Vagina (tissue), 2 donors: ENCODE measurements around the gene MEF2C. TPM values are rescaled to one million over a fixed set of nuclear protein-coding genes. Genes with fewer than 3 reads are reported as not detected.

ENCODE experiments used
- DNase-seq, 2 donors: peaks; one replicate each; pipeline ENCODE4 v3.0.0-alpha.2; 2017; ENCODE audit errors: extremely low spot score in 2 of 2
- H3K27ac ChIP-seq: fragments of 200-600 bp; sonication (generic); one replicate; pipeline ENCODE4 v1.5.1; 2019
- H3K27me3 ChIP-seq: fragments of 200-600 bp; sonication (generic); one replicate; pipeline ENCODE4 v1.5.1; 2019
- H3K36me3 ChIP-seq, 2 donors: fragments of 200-600 bp; sonication (generic); one replicate each; pipeline ENCODE4 v1.5.1; 2017 to 2019
- H3K4me1 ChIP-seq: fragments of 200-600 bp; sonication (generic); one replicate; pipeline ENCODE4 v1.5.1; 2019
- H3K4me3 ChIP-seq, 2 donors: fragments of 200-600 bp; sonication (generic); 1 replicate in 1 of 2; 2 replicates in 1 of 2; pipeline ENCODE4 v1.5.1; 2016 to 2019
- H3K9me3 ChIP-seq: fragments of 200-600 bp; sonication (generic); one replicate; pipeline ENCODE4 v1.5.1; 2019
- CTCF ChIP-seq, 3 experiments: fragments of 450-650 bp in 2 of 3; fragments of 200-600 bp in 1 of 3; sonication (generic) in 1 of 3; IDR thresholded peaks; one replicate each; pipeline ENCODE4 v1.5.1; 2017 to 2019; ENCODE audit warnings: antibody characterized with exemption in 3 of 3, mild to moderate bottlenecking in 2 of 3, moderate library complexity in 2 of 3
- POLR2A ChIP-seq, 2 donors: fragments of 450-650 bp; IDR thresholded peaks; one replicate each; pipeline ENCODE4 v1.6.1; 2017; ENCODE audit warnings: antibody characterized with exemption in 2 of 2, mild to moderate bottlenecking in 2 of 2, moderate library complexity in 2 of 2
- POLR2AphosphoS5 ChIP-seq, 2 donors: sonication (generic); formaldehyde crosslinking; IDR thresholded peaks; one replicate each; pipeline ENCODE4 v1.9.0; 2017; ENCODE audit warnings: antibody characterized with exemption in 2 of 2, mild to moderate bottlenecking in 2 of 2, low read depth in 1 of 2; ENCODE audit not compliant: insufficient read depth in 1 of 2
- intact Hi-C: fragments of 100-400 bp; cut with DNase I; formaldehyde crosslinking; loops from one replicate; pipeline ENCODE4 v1.15.1; 2023
- total RNA-seq: library from RNA; depleted of rRNA; stranded (reverse); fragments of >200 nt; gene quantifications from one replicate; pipeline ENCODE4 v1.2.3, GENCODE V29; 2016

The MEF2C gene
- total RNA-seq, 1 donor from 2014 or later: 22.3 TPM

- no peak for DNase-seq
- no peak overlapping the region for H3K27ac ChIP-seq
- intact Hi-C loops: loop anchor here (10.0 kb wide), 1 partner anchor 1461 kb away; no protein-coding TSS in a partner anchor
- H3K4me3 ChIP-seq: no peak overlapping the region
- H3K9me3 ChIP-seq: no peaks in the 10 kb centered on the region
- H3K36me3 ChIP-seq: no peaks in the 10 kb centered on the region
- H3K27me3 ChIP-seq: no peaks in the 10 kb centered on the region
- H3K4me1 ChIP-seq: no peaks in the 10 kb centered on the region
- TF ChIP-seq POLR2A (IDR thresholded peaks at IDR 0.05) (no peak), CTCF (IDR thresholded peaks at IDR 0.05) (no peak), POLR2AphosphoS5 (IDR thresholded peaks at IDR 0.05; ENCODE audit: insufficient read depth in 1 of 2, low read depth in 1 of 2) (no peak)
Measured at GRCh38 chr5:88724201-88724600, 158.8 kb downstream of the MEF2C start.

- no peaks in the 10 kb centered on the region for H3K27me3 ChIP-seq
- no peak overlapping the region for H3K4me3 ChIP-seq
- TF ChIP-seq POLR2A (IDR thresholded peaks at IDR 0.05) (no peak), POLR2AphosphoS5 (IDR thresholded peaks at IDR 0.05; ENCODE audit: insufficient read depth in 1 of 2, low read depth in 1 of 2) (no peak), CTCF (IDR thresholded peaks at IDR 0.05) (no peak)
- H3K27ac ChIP-seq: no peak overlapping the region
- no peak for DNase-seq
- no peaks in the 10 kb centered on the region for H3K4me1 ChIP-seq
- intact Hi-C loops: loop anchor here (10.0 kb wide), 1 partner anchor 1462 kb away; no protein-coding TSS in a partner anchor
- H3K36me3 ChIP-seq: no peaks in the 10 kb centered on the region
- H3K9me3 ChIP-seq: no peaks in the 10 kb centered on the region
Measured at GRCh38 chr5:88722546-88723073, 160.4 kb downstream of the MEF2C start.

GRCh38 chr5:88719434-88719833 is 163.6 kb downstream of the MEF2C start:
- H3K4me3 ChIP-seq: no peak overlapping the region
- H3K27ac ChIP-seq: no peak overlapping the region
- no peak for DNase-seq
- H3K4me1 ChIP-seq: no peaks in the 10 kb centered on the region
- no peaks in the 10 kb centered on the region for H3K27me3 ChIP-seq
- intact Hi-C loops: no loop called here
- H3K36me3 ChIP-seq: no peaks in the 10 kb centered on the region
- no peaks in the 10 kb centered on the region for H3K9me3 ChIP-seq
- TF ChIP-seq POLR2A (IDR thresholded peaks at IDR 0.05) (no peak), POLR2AphosphoS5 (IDR thresholded peaks at IDR 0.05; ENCODE audit: insufficient read depth in 1 of 2, low read depth in 1 of 2) (no peak), CTCF (IDR thresholded peaks at IDR 0.05) (no peak)

GRCh38 chr5:88718736-88719135 is 164.2 kb downstream of the MEF2C start:
- no peaks in the 10 kb centered on the region for H3K36me3 ChIP-seq

More at GRCh38 chr5:88718736-88719135, 164.2 kb downstream of the MEF2C start:
- H3K27me3 ChIP-seq: no peaks in the 10 kb centered on the region
- DNase-seq: no peak
- no peaks in the 10 kb centered on the region for H3K9me3 ChIP-seq
- H3K4me3 ChIP-seq: no peak overlapping the region
- intact Hi-C loops: no loop called here
- no peaks in the 10 kb centered on the region for H3K4me1 ChIP-seq
- TF ChIP-seq CTCF (IDR thresholded peaks at IDR 0.05) (no peak), POLR2AphosphoS5 (IDR thresholded peaks at IDR 0.05; ENCODE audit: insufficient read depth in 1 of 2, low read depth in 1 of 2) (no peak), POLR2A (IDR thresholded peaks at IDR 0.05) (no peak)
- H3K27ac ChIP-seq: no peak overlapping the region
